Measurements from ENCODE around the gene CLEC4M. TPM values are rescaled to one million over a fixed set of nuclear protein-coding genes. Genes with fewer than 3 reads are reported as not detected.

The CLEC4M gene
- total and polyA plus RNA-seq, 8 donors: 0.78 to 2.7 (median 1.4) TPM; not detected in 1

DNA sequence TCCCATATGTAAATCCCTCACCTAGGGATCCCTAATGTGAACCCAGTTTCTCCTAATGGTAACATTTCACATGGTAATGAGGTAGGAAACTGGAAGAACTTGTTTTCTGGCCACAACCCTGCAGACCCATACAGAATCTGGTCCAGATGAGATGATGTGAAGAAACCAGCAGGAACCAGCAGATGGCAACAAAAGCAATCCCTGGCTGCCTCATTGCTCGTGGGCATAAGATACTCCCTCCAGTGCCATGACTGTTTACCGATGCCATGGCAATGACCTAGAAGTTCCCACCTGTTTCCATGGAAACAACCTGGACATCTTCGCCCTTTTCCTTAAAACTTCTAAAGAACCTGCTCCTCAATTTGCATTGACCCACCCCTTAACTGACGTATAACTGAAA, 14.3 kb upstream of the CLEC4M start:
- Histone ChIP-seq H3K9me3 (no peaks in the 10 kb centered on the region), H3K4me3 (no peak overlapping the region), H3K36me3 (no peaks in the 10 kb centered on the region), H3K27me3 (peaks cover 0 to 9% of the 10 kb centered on the region in 2 donors), H3K27ac (no peak overlapping the region), H3K4me1 (peaks cover 0 to 6% of the 10 kb centered on the region in 2 donors)
- ATAC-seq (peak; percentile 60), DNase-seq (peak in 1 of 4 donors; percentile 16)
- TF ChIP-seq, protein P1, sequence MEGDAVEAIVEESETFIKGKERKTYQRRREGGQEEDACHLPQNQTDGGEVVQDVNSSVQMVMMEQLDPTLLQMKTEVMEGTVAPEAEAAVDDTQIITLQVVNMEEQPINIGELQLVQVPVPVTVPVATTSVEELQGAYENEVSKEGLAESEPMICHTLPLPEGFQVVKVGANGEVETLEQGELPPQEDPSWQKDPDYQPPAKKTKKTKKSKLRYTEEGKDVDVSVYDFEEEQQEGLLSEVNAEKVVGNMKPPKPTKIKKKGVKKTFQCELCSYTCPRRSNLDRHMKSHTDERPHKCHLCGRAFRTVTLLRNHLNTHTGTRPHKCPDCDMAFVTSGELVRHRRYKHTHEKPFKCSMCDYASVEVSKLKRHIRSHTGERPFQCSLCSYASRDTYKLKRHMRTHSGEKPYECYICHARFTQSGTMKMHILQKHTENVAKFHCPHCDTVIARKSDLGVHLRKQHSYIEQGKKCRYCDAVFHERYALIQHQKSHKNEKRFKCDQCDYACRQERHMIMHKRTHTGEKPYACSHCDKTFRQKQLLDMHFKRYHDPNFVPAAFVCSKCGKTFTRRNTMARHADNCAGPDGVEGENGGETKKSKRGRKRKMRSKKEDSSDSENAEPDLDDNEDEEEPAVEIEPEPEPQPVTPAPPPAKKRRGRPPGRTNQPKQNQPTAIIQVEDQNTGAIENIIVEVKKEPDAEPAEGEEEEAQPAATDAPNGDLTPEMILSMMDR (IDR thresholded peaks at IDR 0.05): no peak
- intact Hi-C loops (cut with DNase I): no loop called here

DNA sequence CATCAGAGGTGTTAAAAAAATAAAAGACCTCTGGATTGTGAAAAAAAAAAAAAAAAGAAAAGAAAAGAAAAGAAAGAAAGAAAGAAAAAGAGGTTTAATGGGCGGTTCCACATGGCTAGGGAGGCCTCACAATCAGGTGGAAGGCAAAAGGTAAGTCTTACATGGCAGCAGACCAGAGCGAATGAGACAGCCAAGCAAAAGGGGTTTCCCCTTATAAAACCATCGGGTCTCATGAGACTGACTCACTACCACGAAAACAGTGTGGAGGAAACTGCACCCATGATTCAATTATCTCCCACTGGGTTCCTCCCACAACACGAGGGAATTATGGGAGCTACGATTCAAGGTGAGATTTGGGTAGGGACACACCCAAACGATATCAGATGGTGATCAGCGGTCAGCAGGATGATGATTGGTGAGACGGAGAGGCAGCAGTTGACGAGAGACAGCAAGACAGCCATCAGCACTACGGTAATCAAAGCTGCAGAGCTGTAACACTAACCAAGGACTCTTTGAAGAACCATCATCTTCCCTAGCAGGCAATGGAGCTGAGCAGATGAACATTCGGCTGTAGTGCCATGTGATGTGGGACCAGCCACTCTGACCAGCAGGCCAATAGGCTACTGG, 11.8 kb upstream of the CLEC4M start:
- intact Hi-C loops (cut with DNase I): no loop called here
- H3K4me1 ChIP-seq: peaks cover 0 to 6% of the 10 kb centered on the region in 2 donors
- no peak for ATAC-seq
- no peaks in the 10 kb centered on the region for H3K36me3 ChIP-seq
- peaks cover 0 to 7% of the 10 kb centered on the region in 2 donors for H3K9me3 ChIP-seq
- TF ChIP-seq, protein P1 (IDR thresholded peaks at IDR 0.05): no peak
- no peak overlapping the region for H3K4me3 ChIP-seq
- H3K27me3 ChIP-seq: peaks cover 0 to 9% of the 10 kb centered on the region in 2 donors
- DNase-seq: no peak
- H3K27ac ChIP-seq: no peak overlapping the region

DNA sequence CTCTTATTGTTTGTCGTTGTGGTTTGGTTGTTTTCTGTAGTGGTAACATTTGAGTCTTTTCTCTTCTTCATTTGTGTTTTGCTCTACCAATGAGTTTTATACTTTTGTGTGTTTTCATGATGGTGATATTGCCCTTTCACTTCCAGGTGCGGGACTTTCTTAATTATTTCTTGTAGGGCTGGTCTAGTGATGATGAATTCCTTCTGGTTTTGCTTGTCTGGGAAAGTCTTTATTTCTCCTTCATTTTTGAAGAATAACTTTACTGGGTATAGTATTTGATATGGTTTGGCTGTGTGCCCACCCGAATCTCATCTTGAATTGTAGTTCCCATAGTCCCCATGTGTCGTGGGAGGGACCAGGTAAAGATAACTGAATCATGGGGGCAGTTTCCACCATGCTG, 6.8 kb upstream of the CLEC4M start:
- no peaks in the 10 kb centered on the region for H3K4me1 ChIP-seq
- ATAC-seq (no peak), DNase-seq (no peak)
- no peak overlapping the region for H3K4me3 ChIP-seq
- no peaks in the 10 kb centered on the region for H3K36me3 ChIP-seq
- H3K9me3 ChIP-seq: peaks cover 0 to 46% of the 10 kb centered on the region in 2 donors
- TF ChIP-seq, protein P1 (IDR thresholded peaks at IDR 0.05): no peak
- H3K27ac ChIP-seq: no peak overlapping the region
- no peaks in the 10 kb centered on the region for H3K27me3 ChIP-seq
- intact Hi-C loops (cut with DNase I): no loop called here

DNA sequence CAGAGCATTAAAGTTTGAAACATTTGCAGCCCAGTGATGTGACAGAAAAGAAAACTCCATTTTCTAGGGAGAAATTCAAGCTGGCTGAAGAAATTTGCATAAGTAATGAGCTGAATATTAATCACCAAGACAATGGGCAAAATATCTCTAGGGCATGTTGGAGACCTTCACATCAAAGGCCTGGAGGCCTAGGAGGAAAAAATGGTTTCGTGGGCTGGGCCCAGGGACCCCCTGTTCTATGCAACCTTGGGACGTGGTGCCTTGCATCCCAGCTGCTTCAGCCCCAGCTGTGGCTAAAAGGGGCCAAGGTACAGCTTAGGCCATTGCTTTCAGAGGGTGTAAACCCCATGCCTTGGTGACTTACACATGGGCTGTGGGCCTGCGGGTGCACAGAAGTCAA, 5.7 kb upstream of the CLEC4M start:
- H3K27me3 ChIP-seq: no peaks in the 10 kb centered on the region
- DNase-seq (no peak), ATAC-seq (no peak)
- no peaks in the 10 kb centered on the region for H3K36me3 ChIP-seq
- intact Hi-C loops (cut with DNase I): no loop called here
- no peaks in the 10 kb centered on the region for H3K4me1 ChIP-seq
- H3K9me3 ChIP-seq: peaks cover 0 to 46% of the 10 kb centered on the region in 2 donors
- TF ChIP-seq, protein P1 (IDR thresholded peaks at IDR 0.05): no peak
- no peak overlapping the region for H3K27ac ChIP-seq
- H3K4me3 ChIP-seq: no peak overlapping the region

DNA sequence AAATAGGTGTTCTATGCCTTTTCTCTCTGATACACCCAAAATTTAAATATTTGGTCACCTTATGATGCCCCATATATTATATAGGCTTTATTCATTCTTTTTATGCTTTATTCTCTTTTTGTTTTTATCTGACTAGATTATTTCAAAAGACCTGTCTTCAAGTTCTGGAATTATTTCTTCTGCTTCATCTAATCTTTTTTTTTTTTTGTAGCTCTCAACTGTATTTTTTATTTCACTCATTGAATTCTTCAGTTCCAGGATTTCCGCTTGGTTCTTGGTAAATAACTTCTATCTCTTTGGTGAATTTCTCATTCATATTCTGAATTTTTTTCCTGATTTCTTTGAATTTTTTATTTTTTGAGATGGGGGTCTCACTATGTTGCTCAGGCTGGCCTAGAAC, 3.9 kb upstream of the CLEC4M start:
- H3K9me3 ChIP-seq: peaks cover 0 to 46% of the 10 kb centered on the region in 2 donors
- H3K27me3 ChIP-seq: no peaks in the 10 kb centered on the region
- no peaks in the 10 kb centered on the region for H3K4me1 ChIP-seq
- intact Hi-C loops (cut with DNase I): no loop called here
- TF ChIP-seq, protein P1 (IDR thresholded peaks at IDR 0.05): no peak
- H3K36me3 ChIP-seq: no peaks in the 10 kb centered on the region
- no peak for ATAC-seq
- DNase-seq: no peak
- H3K27ac ChIP-seq: no peak overlapping the region
- no peak overlapping the region for H3K4me3 ChIP-seq
